Neutrophil (primary cell): ENCODE results near the gene CGNL1.

Experiments
- H3K27ac ChIP-seq: fragments of 200-600 bp; sonication (generic); 2 replicates; pipeline ENCODE4 v1.5.1; 2016; ENCODE audit warnings: mild to moderate bottlenecking, moderate library complexity
- H3K27me3 ChIP-seq: fragments of 200-600 bp; sonication (generic); 2 replicates; pipeline ENCODE4 v1.6.0; 2016; ENCODE audit warnings: mild to moderate bottlenecking
- H3K36me3 ChIP-seq: fragments of 200-600 bp; sonication (generic); 2 replicates; pipeline ENCODE4 v1.5.1; 2017
- H3K4me1 ChIP-seq, 2 experiments: fragments of 200-600 bp in 1 of 2; sonication (generic) in 1 of 2; 1 replicate in 1 of 2; 2 replicates in 1 of 2; pipeline versions ENCODE4 v1.5.1 to v1.6.1; 2013 to 2016; ENCODE audit warnings: low read depth in 1 of 2, low read length in 1 of 2, mild to moderate bottlenecking in 1 of 2, moderate library complexity in 1 of 2; ENCODE audit not compliant: control insufficient read depth in 1 of 2, insufficient read depth in 1 of 2
- H3K4me3 ChIP-seq, 2 experiments: fragments of 200-600 bp in 1 of 2; sonication (generic) in 1 of 2; 1 replicate in 1 of 2; 2 replicates in 1 of 2; pipeline ENCODE4 v1.5.1; 2013 to 2016; ENCODE audit warnings: low read depth in 1 of 2, low read length in 1 of 2, mild to moderate bottlenecking in 1 of 2, moderate library complexity in 1 of 2
- H3K9me3 ChIP-seq: fragments of 200-600 bp; sonication (generic); 2 replicates; pipeline ENCODE4 v1.5.1; 2016
- CTCF ChIP-seq: fragments of 200-600 bp; sonication (generic); IDR thresholded peaks from 2 replicates; pipeline ENCODE4 v1.5.1; 2016; ENCODE audit warnings: antibody characterized with exemption

The CGNL1 gene

GRCh38 chr15:57403566-57404325, 27.4 kb downstream of the CGNL1 start:
- H3K27ac ChIP-seq = no peak overlapping the region
- no peaks in the 10 kb centered on the region for H3K36me3 ChIP-seq
- TF ChIP-seq CTCF = no peak
- H3K27me3 ChIP-seq = no peaks in the 10 kb centered on the region
- H3K4me1 ChIP-seq = no peaks in the 10 kb centered on the region
- no peak overlapping the region for H3K4me3 ChIP-seq
- H3K9me3 ChIP-seq = no peaks in the 10 kb centered on the region

DNA sequence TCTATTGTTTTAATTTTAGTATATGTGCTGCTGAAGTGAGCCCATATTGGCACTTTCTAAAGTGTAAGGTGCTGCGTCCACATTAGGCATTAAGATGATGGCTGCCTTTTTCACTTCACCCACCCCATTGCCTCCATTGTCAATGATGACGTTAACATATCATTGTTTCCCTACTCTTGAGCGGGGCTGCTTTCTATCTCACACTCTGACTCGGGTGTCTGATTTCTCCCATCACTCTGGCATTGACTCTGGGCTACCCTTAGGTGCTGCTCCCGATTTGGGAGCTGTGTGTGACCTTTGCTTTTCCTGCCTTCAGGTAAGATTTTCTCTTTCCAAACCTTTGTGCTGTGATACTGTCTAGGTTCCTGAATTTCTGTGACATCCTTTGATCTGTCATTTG, 28.8 kb downstream of the CGNL1 start:
- Histone ChIP-seq H3K27me3 (no peaks in the 10 kb centered on the region), H3K4me1 (no peaks in the 10 kb centered on the region), H3K4me3 (no peak overlapping the region), H3K36me3 (no peaks in the 10 kb centered on the region), H3K27ac (no peak overlapping the region), H3K9me3 (no peaks in the 10 kb centered on the region)
- TF ChIP-seq CTCF = no peak

GRCh38 chr15:57406062-57406772, 29.9 kb downstream of the CGNL1 start:
- H3K27ac ChIP-seq = no peak overlapping the region
- no peak overlapping the region for H3K4me3 ChIP-seq
- no peaks in the 10 kb centered on the region for H3K27me3 ChIP-seq
- TF ChIP-seq CTCF = no peak
- H3K4me1 ChIP-seq = no peaks in the 10 kb centered on the region
- H3K9me3 ChIP-seq = no peaks in the 10 kb centered on the region
- H3K36me3 ChIP-seq = no peaks in the 10 kb centered on the region

DNA sequence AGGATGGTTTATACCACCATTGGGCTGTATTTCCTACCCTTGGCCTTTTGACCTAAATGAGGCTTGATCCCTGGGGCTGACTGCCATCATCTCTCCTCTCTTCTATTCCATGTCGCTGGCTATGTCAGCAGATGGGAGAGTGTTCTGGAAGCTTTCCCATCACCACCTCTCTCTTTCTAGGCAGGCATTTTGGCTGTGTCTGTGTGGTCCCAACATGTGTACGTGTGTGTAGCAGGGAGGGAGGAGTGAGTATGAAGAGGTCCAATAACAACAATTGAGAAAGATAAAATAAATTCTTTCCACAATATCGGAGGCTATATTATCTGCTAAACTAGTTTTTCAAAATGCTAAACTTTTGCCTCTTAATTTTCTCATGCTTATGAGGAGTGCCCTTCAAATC, 34.1 kb downstream of the CGNL1 start:
- no peak overlapping the region for H3K27ac ChIP-seq
- H3K4me1 ChIP-seq = no peaks in the 10 kb centered on the region
- no peaks in the 10 kb centered on the region for H3K36me3 ChIP-seq
- no peaks in the 10 kb centered on the region for H3K9me3 ChIP-seq
- TF ChIP-seq CTCF = no peak
- H3K4me3 ChIP-seq = no peak overlapping the region
- no peaks in the 10 kb centered on the region for H3K27me3 ChIP-seq

- Histone ChIP-seq H3K4me1 (no peaks in the 10 kb centered on the region), H3K27me3 (no peaks in the 10 kb centered on the region), H3K36me3 (no peaks in the 10 kb centered on the region), H3K9me3 (no peaks in the 10 kb centered on the region), H3K4me3 (no peak overlapping the region), H3K27ac (no peak overlapping the region)
- TF ChIP-seq CTCF = no peak
These were observed 35.9 kb downstream of the CGNL1 start for GRCh38 chr15:57411945-57412768.
